IMR-90 (cell line): ENCODE measurements around the gene ADAMTS17. TPM values are rescaled to one million over a fixed set of nuclear protein-coding genes. Genes with fewer than 3 reads are reported as not detected.

Source experiments
- ATAC-seq: fragments of 200-7000 bp; cut with Tn5 transposase; 2 replicates; pipeline ENCODE4 v1.9.1; 2020; ENCODE audit warnings: low read depth, mild to moderate bottlenecking, moderate library complexity
- BruUV-seq: library from RNA; stranded (reverse); fragments of 400-500 nt; replicated peaks from 2 replicates; lab custom pipeline; 2021; lab: Mats Ljungman, UMichigan
- CTCF ChIA-PET: fragments of 300-600 bp; formaldehyde crosslinking; extraction: SDS; loops from one replicate; lab custom pipeline; 2021; ENCODE audit warnings: antibody characterized with exemption; lab: Yijun Ruan, JAX
- POLR2A ChIA-PET: fragments of 300-600 bp; sonication (Branson Sonifier 250); formaldehyde crosslinking; loops from one replicate; lab custom pipeline; 2022; ENCODE audit warnings: antibody characterized with exemption; ENCODE audit not compliant: unreplicated experiment; lab: Charles Lee
- DNase-seq: peaks from one replicate; pipeline ENCODE4 v3.0.0; 2013
- H2AFZ ChIP-seq: replicated peaks from 2 replicates; pipeline ENCODE3; 2013; ENCODE audit warnings: low read length, mild to moderate bottlenecking; ENCODE audit not compliant: poor library complexity
- H2AK5ac ChIP-seq: 2 replicates; pipeline ENCODE4 v1.6.1; 2013; ENCODE audit warnings: low read depth, low read length, inconsistent platforms
- H2AK9ac ChIP-seq: replicated peaks from 2 replicates; pipeline ENCODE3; 2013; ENCODE audit warnings: mild to moderate bottlenecking, low read depth, low read length, moderate library complexity; ENCODE audit not compliant: poor library complexity
- H2BK120ac ChIP-seq: 2 replicates; pipeline ENCODE4 v1.6.1; 2013; ENCODE audit warnings: low read depth, low read length, inconsistent platforms
- H2BK15ac ChIP-seq: 3 replicates; pipeline ENCODE4 v1.6.1; 2013; ENCODE audit warnings: low read depth, low read length, inconsistent platforms
- H2BK20ac ChIP-seq: 2 replicates; pipeline ENCODE4 v1.6.1; 2013; ENCODE audit warnings: low read depth, mild to moderate bottlenecking, inconsistent platforms, low read length, moderate library complexity
- H2BK5ac ChIP-seq: 2 replicates; pipeline ENCODE4 v1.6.1; 2013; ENCODE audit warnings: mild to moderate bottlenecking, low read depth, low read length, inconsistent platforms; ENCODE audit not compliant: poor library complexity, severe bottlenecking
- H3K14ac ChIP-seq: replicated peaks from 2 replicates; pipeline ENCODE4 v1.6.1; 2013; ENCODE audit warnings: low read depth, low read length, inconsistent platforms
- H3K18ac ChIP-seq: 2 replicates; pipeline ENCODE4 v1.6.1; 2013; ENCODE audit warnings: low read depth, low read length, control low read depth
- H3K23ac ChIP-seq: 2 replicates; pipeline ENCODE4 v1.6.1; 2013; ENCODE audit warnings: low read depth, low read length, inconsistent platforms
- H3K27ac ChIP-seq: 2 replicates; pipeline ENCODE4 v1.5.1; 2013; ENCODE audit warnings: mild to moderate bottlenecking, control low read depth, low read length; ENCODE audit not compliant: insufficient read depth
- H3K27me3 ChIP-seq: 2 replicates; pipeline ENCODE4 v1.6.1; 2013; ENCODE audit warnings: low read length; ENCODE audit not compliant: control insufficient read depth, insufficient read depth
- H3K36me3 ChIP-seq: 2 replicates; pipeline ENCODE4 v1.6.1; 2013; ENCODE audit warnings: low read length, mixed read lengths; ENCODE audit not compliant: control insufficient read depth, insufficient read depth
- H3K4ac ChIP-seq: 2 replicates; pipeline ENCODE4 v1.6.1; 2013; ENCODE audit warnings: low read depth, low read length, inconsistent platforms
- H3K4me1 ChIP-seq: 2 replicates; pipeline ENCODE4 v1.6.1; 2013; ENCODE audit warnings: low read length, mixed read lengths; ENCODE audit not compliant: control insufficient read depth, insufficient read depth
- H3K4me2 ChIP-seq: 2 replicates; pipeline ENCODE4 v1.6.1; 2013; ENCODE audit warnings: low read depth, mild to moderate bottlenecking, control low read depth, low read length, moderate library complexity
- H3K4me3 ChIP-seq: 2 replicates; pipeline ENCODE4 v1.5.1; 2013; ENCODE audit warnings: low read depth, mild to moderate bottlenecking, control low read depth, low read length, moderate library complexity; ENCODE audit not compliant: insufficient read depth
- H3K56ac ChIP-seq: 2 replicates; pipeline ENCODE4 v1.6.1; 2013; ENCODE audit warnings: low read length, inconsistent platforms; ENCODE audit not compliant: insufficient read depth; ENCODE audit errors: extremely low read depth
- H3K79me1 ChIP-seq, 2 experiments: 2 replicates each; pipeline ENCODE4 v1.6.1; 2013; ENCODE audit warnings: low read length in 2 of 2, inconsistent platforms in 1 of 2, low read depth in 1 of 2
- H3K9ac ChIP-seq: 2 replicates; pipeline ENCODE4 v1.6.1; 2013; ENCODE audit warnings: low read depth, low read length, control low read depth
- H3K9me1 ChIP-seq: 2 replicates; pipeline ENCODE4 v1.6.1; 2013; ENCODE audit warnings: low read length, inconsistent platforms; ENCODE audit not compliant: insufficient read depth
- H3K9me3 ChIP-seq: 2 replicates; pipeline ENCODE4 v1.6.1; 2013; ENCODE audit warnings: low read length; ENCODE audit not compliant: control insufficient read depth, insufficient read depth
- H4K20me1 ChIP-seq: 2 replicates; pipeline ENCODE4 v1.6.1; 2013; ENCODE audit warnings: low read length, inconsistent platforms; ENCODE audit not compliant: insufficient read depth
- H4K5ac ChIP-seq: 2 replicates; pipeline ENCODE4 v1.6.1; 2013; ENCODE audit warnings: mild to moderate bottlenecking, low read depth, low read length, control low read depth
- H4K8ac ChIP-seq, 2 experiments: 2 replicates each; pipeline ENCODE4 v1.6.1; 2013; ENCODE audit warnings: low read depth in 2 of 2, low read length in 2 of 2, control low read depth in 1 of 2, inconsistent platforms in 1 of 2
- H4K91ac ChIP-seq: 2 replicates; pipeline ENCODE4 v1.6.1; 2013; ENCODE audit warnings: low read depth, low read length, inconsistent platforms; ENCODE audit not compliant: insufficient read depth
- BHLHE40 ChIP-seq: fragments of 150-350 bp; IDR thresholded peaks from 2 replicates; pipeline ENCODE4 v1.6.1; 2016; ENCODE audit warnings: mild to moderate bottlenecking, low read depth, low read length
- CEBPB ChIP-seq: IDR thresholded peaks from 2 replicates; pipeline ENCODE4 v1.6.1; 2012; ENCODE audit warnings: low read depth, low read length, improper control_type of control experiment
- CHD1 ChIP-seq: IDR thresholded peaks from 2 replicates; pipeline ENCODE4 v1.6.1; 2012; ENCODE audit warnings: low read depth, low read length, improper control_type of control experiment
- ELK1 ChIP-seq: fragments of 150-350 bp; IDR thresholded peaks from 2 replicates; pipeline ENCODE4 v1.6.1; 2016; ENCODE audit warnings: low read depth, mild to moderate bottlenecking, low read length, moderate library complexity, borderline replicate concordance
- FOS ChIP-seq: fragments of 150-350 bp; IDR thresholded peaks from 2 replicates; pipeline ENCODE4 v1.6.1; 2016; ENCODE audit warnings: low read depth, low read length
- POLR2A ChIP-seq: IDR thresholded peaks from 2 replicates; pipeline ENCODE4 v1.6.1; 2012; ENCODE audit warnings: mild to moderate bottlenecking, low read depth, low read length
- RCOR1 ChIP-seq: IDR thresholded peaks from 2 replicates; pipeline ENCODE4 v1.6.1; 2012; ENCODE audit warnings: mild to moderate bottlenecking, low read length, improper control_type of control experiment; ENCODE audit not compliant: insufficient replicate concordance
- SMC3 ChIP-seq: fragments of 150-350 bp; IDR thresholded peaks from 2 replicates; pipeline ENCODE4 v1.6.1; 2016; ENCODE audit warnings: low read depth, mild to moderate bottlenecking, antibody characterized with exemption, low read length, moderate library complexity
- WGBS, 2 experiments: methylation state at CpG; one replicate each; pipeline versions ENCODE4 v1.1.5 to v1.1.7; 2013; ENCODE audit warnings: missing lambda C conversion rate in 2 of 2; ENCODE audit not compliant: insufficient read length in 1 of 2; ENCODE audit errors: extremely low coverage in 2 of 2; 5-methylcytosine and 5-hydroxymethylcytosine counted together
- dilution Hi-C: fragments of 300-500 bp; cut with HindIII; formaldehyde crosslinking; loops from one replicate; pipeline ENCODE4 v1.14.3; 2018; ENCODE audit warnings: low sequenced_read_pairs; ENCODE audit not compliant: unreplicated experiment
- in situ Hi-C: fragments of 300-500 bp; cut with MboI; formaldehyde crosslinking; loops from 3 replicates; pipeline ENCODE4 v1.14.3; 2019; ENCODE audit warnings: low sequenced_read_pairs, inconsistent platforms, mixed read lengths
- intact Hi-C: fragments of 100-400 bp; cut with micrococcal nuclease; formaldehyde crosslinking; loops from 2 replicates; pipeline ENCODE4 v1.10.0; 2022
- polyA plus RNA-seq, 3 experiments: library from polyadenylated mRNA; depleted of rRNA; stranded (reverse); fragments of >200 nt; gene quantifications; 2 replicates each; pipeline ENCODE4 v1.2.3, GENCODE V29; 2012; ENCODE audit warnings: low replicate concordance in 1 of 3
- total RNA-seq: library from RNA; depleted of rRNA; stranded (reverse); fragments of >200 nt; gene quantifications from 2 replicates; pipeline ENCODE4 v1.2.3, GENCODE V29; 2012

ADAMTS17 gene
- total and polyA plus RNA-seq, 2 of the 4 experiments (the other 2 are of a cell fraction), result 0.03 TPM; not detected in 1

- in situ Hi-C loops, result no loop called here
- H2AK5ac ChIP-seq, result no peak overlapping the region
- intact Hi-C loops, result no loop called here
- H3K9me1 ChIP-seq, result no peaks in the 10 kb centered on the region
- H3K9me3 ChIP-seq, result peaks cover 38% of the 10 kb centered on the region
- H2BK120ac ChIP-seq, result no peak overlapping the region
- ChIA-PET POLR2A (no interaction called here), CTCF (no interaction called here)
- H4K20me1 ChIP-seq, result no peaks in the 10 kb centered on the region
- no TSS peak for BruUV-seq
- no peak overlapping the region for H4K8ac ChIP-seq
- no peak overlapping the region for H3K9ac ChIP-seq
- H2BK5ac ChIP-seq, result no peak overlapping the region
- H3K4me1 ChIP-seq, result no peaks in the 10 kb centered on the region
- H3K4me2 ChIP-seq, result no peak overlapping the region
- dilution Hi-C loops, result no loop called here
- no peak overlapping the region for H2AK9ac ChIP-seq
- no peak overlapping the region for H3K4me3 ChIP-seq
- H3K36me3 ChIP-seq, result no peaks in the 10 kb centered on the region
- H4K5ac ChIP-seq, result no peak overlapping the region
- ATAC-seq (no peak), DNase-seq (no peak)
- H3K27me3 ChIP-seq, result no peaks in the 10 kb centered on the region
- WGBS, 2 experiments, result 84% methylated on average over 2 of the region's 7 CpGs; no CpG with 5 or more reads in 1 of the 2 experiments
- H3K4ac ChIP-seq, result no peak overlapping the region
- no peak overlapping the region for H3K56ac ChIP-seq
- H2BK20ac ChIP-seq, result no peak overlapping the region
- no peak overlapping the region for H3K18ac ChIP-seq
- no peak for TF ChIP-seq BHLHE40
- TF ChIP-seq SMC3, result no peak
- TF ChIP-seq FOS, result no peak
- TF ChIP-seq ELK1, result no peak
- no peak for TF ChIP-seq CEBPB
- no peak for TF ChIP-seq CHD1
- TF ChIP-seq POLR2A, result no peak
- TF ChIP-seq RCOR1, result no peak
- no peak overlapping the region for H4K91ac ChIP-seq
- H3K23ac ChIP-seq, result no peak overlapping the region
- H2AFZ ChIP-seq, result no peak overlapping the region
- no peak overlapping the region for H3K14ac ChIP-seq
- no peak overlapping the region for H3K27ac ChIP-seq
- H3K79me1 ChIP-seq, result no peaks in the 10 kb centered on the region
- H2BK15ac ChIP-seq, result no peak overlapping the region
Observed at GRCh38 chr15:100279446-100279845, 62.3 kb downstream of the ADAMTS17 start.
